Cardiac fibroblast (primary cell): ENCODE measurements around the gene EIF4H.

ENCODE experiments used
- DNase-seq, 2 donors: peaks; one replicate each; pipeline versions ENCODE4 v3.0.0 to v3.0.0-alpha.2; 2010; ENCODE audit warnings: low read depth in 2 of 2
- H3K4me3 ChIP-seq, 2 donors: replicated peaks in 1 of 2; 1 replicate in 1 of 2; 2 replicates in 1 of 2; pipeline ENCODE4 v1.5.1; 2011; ENCODE audit warnings: low read depth in 2 of 2, low read length in 2 of 2, mild to moderate bottlenecking in 2 of 2, moderate library complexity in 1 of 2
- TF ChIP-seq, protein P1 (sequence below): IDR thresholded peaks from one replicate; pipeline ENCODE4 v1.5.1; 2011; ENCODE audit warnings: low read depth, mild to moderate bottlenecking, low read length, inconsistent platforms

The EIF4H gene

DNA sequence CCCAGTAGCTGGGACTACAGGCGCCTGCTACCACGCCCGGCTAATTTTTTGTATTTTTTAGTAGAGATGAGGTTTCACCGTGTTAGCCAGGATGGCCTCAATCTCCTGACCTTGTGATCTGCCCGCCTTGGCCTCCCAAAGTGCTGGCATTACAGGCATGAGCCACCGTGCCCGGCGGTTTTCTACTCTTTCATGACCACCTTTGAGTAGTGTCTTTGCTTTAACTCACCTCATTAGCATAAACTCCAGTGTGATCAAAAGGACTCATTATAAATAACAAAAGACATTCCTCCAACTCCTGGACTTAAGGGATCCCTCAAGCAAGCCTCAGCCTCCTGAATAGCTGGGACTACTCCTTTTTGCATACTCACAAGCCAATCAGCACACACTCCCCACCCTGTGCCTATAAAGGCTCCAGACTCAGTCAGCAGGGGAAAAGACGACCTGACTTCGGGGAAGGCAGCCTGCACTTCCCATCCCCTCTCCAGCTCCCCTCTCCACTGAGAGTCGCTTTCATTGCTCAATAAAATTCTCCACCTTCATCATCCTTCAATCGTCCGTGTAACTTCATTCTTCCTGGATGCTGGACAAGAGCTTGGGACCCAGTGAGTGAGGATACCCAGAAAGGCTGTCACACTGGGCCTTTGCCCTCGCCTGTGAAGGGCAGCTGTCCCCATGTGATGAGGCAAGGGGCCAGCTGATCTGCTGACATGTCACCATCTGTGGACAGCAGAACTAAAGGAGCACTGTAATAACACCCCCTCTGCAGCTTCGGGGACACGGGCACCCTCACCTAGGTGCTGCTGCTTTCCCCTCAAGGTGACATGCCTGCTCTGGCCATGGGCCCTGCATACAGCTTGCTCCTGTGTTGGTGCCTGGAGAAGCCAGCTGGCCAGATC is 35.0 kb upstream of the EIF4H start:
- no peak overlapping the region for H3K4me3 ChIP-seq
- no peak for DNase-seq
- TF ChIP-seq, protein P1, sequence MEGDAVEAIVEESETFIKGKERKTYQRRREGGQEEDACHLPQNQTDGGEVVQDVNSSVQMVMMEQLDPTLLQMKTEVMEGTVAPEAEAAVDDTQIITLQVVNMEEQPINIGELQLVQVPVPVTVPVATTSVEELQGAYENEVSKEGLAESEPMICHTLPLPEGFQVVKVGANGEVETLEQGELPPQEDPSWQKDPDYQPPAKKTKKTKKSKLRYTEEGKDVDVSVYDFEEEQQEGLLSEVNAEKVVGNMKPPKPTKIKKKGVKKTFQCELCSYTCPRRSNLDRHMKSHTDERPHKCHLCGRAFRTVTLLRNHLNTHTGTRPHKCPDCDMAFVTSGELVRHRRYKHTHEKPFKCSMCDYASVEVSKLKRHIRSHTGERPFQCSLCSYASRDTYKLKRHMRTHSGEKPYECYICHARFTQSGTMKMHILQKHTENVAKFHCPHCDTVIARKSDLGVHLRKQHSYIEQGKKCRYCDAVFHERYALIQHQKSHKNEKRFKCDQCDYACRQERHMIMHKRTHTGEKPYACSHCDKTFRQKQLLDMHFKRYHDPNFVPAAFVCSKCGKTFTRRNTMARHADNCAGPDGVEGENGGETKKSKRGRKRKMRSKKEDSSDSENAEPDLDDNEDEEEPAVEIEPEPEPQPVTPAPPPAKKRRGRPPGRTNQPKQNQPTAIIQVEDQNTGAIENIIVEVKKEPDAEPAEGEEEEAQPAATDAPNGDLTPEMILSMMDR, result no peak

DNA sequence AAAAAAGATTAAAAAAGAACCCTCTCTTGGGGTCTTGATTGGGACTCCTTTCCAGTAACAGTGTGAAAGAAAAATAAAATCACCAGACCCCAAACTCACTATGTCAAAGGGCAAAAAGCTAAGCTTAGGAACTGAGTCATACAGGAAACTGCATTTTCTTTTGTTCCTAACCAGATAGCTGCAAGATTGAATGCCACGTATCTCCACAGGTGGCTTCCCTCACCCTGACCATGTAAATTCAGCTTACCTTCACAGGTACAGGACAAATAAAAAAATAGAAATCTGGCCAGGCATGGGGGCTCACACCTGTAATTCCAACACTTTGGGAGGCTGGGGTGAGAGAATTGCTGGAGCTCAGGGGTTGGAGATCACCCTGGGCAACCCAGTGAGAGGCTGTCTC is 32.5 kb upstream of the EIF4H start:
- peak in 1 of 2 donors; percentile 13 for DNase-seq
- no peak overlapping the region for H3K4me3 ChIP-seq
- TF ChIP-seq, protein P1, result no peak

DNA sequence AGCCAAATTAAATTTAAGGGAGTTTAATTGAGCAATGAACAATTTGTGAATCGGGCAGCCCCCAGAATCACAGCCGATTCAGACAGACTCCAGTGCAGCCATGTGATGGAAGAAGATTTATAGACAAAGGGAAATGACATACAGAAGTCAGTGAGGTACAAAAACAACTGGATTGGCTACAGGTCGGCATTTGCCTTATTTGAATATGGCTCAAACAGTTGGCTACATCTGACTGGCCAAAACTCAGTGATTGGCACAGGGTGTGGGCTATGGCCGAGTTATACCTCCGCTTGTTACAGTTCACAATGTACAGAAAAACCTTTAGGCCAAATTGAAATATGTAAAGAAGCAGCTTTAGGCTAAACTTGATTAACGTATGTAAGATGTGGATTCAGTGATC is 30.8 kb upstream of the EIF4H start:
- TF ChIP-seq, protein P1, result no peak
- no peak overlapping the region for H3K4me3 ChIP-seq
- no peak for DNase-seq

DNA sequence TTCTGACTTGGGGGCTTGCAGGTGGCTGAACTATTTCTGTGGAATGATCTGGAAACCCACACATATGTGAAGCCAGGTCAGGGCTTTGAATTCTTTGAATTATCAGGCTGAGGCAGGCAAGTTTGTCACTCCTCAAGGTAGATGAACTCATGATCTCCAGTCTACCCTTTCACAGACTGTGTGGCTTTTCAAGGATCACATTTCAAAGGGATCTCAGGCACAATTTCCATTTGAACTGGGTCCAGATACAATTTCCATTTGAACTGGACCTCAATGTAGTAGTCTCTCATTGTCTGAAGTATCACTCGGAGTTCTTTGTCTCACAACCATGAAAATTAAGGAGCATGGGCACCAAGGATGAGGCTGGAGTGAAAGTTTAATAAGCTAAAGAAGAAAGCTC is 25.7 kb upstream of the EIF4H start:
- TF ChIP-seq, protein P1, result no peak
- DNase-seq, result no peak
- H3K4me3 ChIP-seq, result no peak overlapping the region

DNA sequence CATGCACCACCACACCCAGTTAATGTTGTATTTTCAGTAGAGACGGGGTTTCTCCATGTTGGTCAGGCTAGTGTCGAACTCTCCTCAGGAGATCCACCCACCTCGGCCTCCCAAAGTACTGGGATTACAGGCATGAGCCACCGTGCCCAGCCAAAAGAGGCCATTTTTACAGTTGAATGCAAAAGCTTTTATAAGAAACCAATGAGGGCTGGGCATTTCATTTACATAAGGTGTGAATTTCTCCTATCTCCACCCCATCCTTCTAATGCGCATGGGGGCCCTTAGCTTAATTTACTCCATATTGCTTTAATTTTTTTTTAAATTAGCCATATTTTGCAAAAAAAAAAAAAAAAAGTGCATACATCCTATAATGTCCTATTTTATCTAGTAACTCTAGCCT is 25.1 kb upstream of the EIF4H start:
- H3K4me3 ChIP-seq, result no peak overlapping the region
- TF ChIP-seq, protein P1, result no peak
- no peak for DNase-seq

DNA sequence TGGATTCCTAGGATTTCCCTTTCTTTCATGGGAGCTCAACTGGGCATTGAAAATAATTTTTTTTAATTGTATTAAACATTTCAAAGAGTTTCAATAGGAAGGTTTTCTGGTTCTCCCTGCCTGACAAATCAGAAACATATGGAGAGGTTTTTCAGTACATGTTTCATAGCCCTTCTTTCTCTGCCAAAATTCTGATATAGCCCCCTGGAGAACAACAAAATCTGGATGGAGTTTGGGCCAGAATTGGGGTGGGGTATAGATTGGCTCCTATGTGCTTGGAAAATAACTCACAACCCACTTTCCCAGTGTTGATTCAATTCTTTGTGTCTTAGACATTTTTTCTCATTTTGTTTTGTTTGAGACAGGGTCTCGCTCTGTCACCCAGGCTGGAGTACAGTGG is 24.6 kb upstream of the EIF4H start:
- TF ChIP-seq, protein P1, result no peak
- no peak overlapping the region for H3K4me3 ChIP-seq
- no peak for DNase-seq
